Vagina (tissue), 2 donors: ENCODE results near the gene AS3MT.

Experiments
- POLR2A ChIP-seq, 2 donors: fragments of 450-650 bp; IDR thresholded peaks; one replicate each; pipeline ENCODE4 v1.6.1; 2017; ENCODE audit warnings: antibody characterized with exemption in 2 of 2, mild to moderate bottlenecking in 2 of 2, moderate library complexity in 2 of 2
- POLR2AphosphoS5 ChIP-seq, 2 donors: sonication (generic); formaldehyde crosslinking; IDR thresholded peaks; one replicate each; pipeline ENCODE4 v1.9.0; 2017; ENCODE audit warnings: antibody characterized with exemption in 2 of 2, mild to moderate bottlenecking in 2 of 2, low read depth in 1 of 2; ENCODE audit not compliant: insufficient read depth in 1 of 2
- TF ChIP-seq, protein P1 (sequence below), 3 experiments: fragments of 450-650 bp in 2 of 3; fragments of 200-600 bp in 1 of 3; sonication (generic) in 1 of 3; IDR thresholded peaks; one replicate each; pipeline ENCODE4 v1.5.1; 2017 to 2019; ENCODE audit warnings: antibody characterized with exemption in 3 of 3, mild to moderate bottlenecking in 2 of 3, moderate library complexity in 2 of 3

DNA sequence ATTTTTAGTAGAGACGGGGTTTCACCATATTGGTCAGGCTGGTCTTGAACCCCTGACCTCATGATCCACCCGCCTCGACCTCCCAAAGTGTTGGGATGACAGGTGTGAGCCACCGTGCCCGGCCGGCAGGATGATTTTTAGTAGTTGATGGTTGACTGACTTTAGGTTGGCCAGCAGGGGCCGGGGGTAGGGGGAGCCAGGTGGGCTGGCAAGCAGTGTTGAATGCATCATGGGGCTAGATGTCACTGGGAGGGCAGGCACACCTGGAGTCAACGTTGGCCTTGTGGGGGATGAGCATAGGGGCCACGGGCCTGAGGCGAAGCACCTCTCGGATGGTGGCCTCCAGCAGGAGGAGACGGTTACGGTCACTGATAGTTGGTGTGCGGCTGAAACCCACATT lies 37.0 kb upstream of the AS3MT start:
- TF ChIP-seq, protein P1, sequence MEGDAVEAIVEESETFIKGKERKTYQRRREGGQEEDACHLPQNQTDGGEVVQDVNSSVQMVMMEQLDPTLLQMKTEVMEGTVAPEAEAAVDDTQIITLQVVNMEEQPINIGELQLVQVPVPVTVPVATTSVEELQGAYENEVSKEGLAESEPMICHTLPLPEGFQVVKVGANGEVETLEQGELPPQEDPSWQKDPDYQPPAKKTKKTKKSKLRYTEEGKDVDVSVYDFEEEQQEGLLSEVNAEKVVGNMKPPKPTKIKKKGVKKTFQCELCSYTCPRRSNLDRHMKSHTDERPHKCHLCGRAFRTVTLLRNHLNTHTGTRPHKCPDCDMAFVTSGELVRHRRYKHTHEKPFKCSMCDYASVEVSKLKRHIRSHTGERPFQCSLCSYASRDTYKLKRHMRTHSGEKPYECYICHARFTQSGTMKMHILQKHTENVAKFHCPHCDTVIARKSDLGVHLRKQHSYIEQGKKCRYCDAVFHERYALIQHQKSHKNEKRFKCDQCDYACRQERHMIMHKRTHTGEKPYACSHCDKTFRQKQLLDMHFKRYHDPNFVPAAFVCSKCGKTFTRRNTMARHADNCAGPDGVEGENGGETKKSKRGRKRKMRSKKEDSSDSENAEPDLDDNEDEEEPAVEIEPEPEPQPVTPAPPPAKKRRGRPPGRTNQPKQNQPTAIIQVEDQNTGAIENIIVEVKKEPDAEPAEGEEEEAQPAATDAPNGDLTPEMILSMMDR (IDR thresholded peaks at IDR 0.05) = no peak
- TF ChIP-seq POLR2A (IDR thresholded peaks at IDR 0.05) (no peak), POLR2AphosphoS5 (IDR thresholded peaks at IDR 0.05; ENCODE audit: insufficient read depth in 1 of 2, low read depth in 1 of 2) (no peak)
